RCC 7860 (cell line): ENCODE data around the gene CTDSP2.
A peak's percentile ranks its signal among the peaks of the same experiment; 100 is the strongest.
"Not testable (repeated sequence)": the region's sequence is repeated elsewhere in the genome, so short reads cannot be mapped to it uniquely, and the experiment has no call there.

Experiments
- DNase-seq: peaks from one replicate; pipeline ENCODE4 v3.0.0-alpha.2; 2015; ENCODE audit warnings: low spot score
- FAIRE-seq: peaks from 2 replicates; lab custom pipeline; 2012; peaks lifted over from hg19 to GRCh38; lab: Jason Lieb, UNC

Gene CTDSP2

GRCh38 chr12:57783861-57784260, 62.7 kb downstream of the CTDSP2 start:
- no peak for DNase-seq
- FAIRE-seq, result no peak

GRCh38 chr12:57783466-57783801, 63.1 kb downstream of the CTDSP2 start:
- FAIRE-seq (no peak), DNase-seq (no peak)

DNA sequence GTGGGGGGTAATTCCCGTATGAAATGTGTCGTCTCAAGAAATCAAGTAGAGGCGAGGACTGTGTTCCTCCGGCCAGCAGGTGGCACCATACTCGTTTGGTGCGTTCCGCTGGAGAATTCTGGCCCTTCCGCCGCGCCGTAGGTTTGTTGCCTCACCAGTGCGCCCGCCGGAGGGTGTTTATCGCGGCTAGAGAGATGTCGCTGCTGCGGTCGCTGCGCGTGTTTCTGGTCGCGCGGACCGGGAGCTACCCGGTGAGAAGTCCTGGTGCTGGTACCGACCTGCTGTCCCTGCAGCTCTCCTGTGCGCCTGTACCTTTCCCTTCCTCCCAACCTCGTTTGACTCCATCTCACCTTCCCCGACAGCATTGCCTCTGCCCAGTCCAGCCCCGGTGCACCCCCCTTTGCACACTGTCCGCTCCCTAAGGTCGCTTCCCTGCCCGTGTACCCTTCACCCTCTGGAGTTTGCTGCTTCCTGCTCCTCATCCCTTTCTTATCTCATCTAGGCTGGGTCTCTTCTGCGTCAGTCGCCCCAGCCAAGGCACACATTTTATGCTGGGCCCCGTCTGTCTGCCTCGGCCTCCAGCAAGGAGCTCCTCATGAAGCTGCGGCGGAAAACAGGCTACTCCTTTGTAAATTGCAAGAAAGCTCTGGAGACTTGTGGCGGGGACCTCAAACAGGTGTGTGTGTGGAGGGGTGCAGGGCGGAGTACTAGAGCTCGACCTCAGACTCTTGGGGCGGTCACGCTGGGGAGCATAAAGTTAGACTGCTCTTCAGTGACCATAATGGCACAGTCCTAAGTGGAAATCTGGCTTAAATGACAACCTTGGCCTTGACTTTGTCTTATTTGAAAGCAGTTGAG, 63.7 kb downstream of the CTDSP2 start, which contains the start of gene TSFM:
TSFM (plus strand) TSS at position 180 of the 858 bp plus-strand sequence; CDS start at position 195, 15 bp downstream.
- DNase-seq, result peak; percentile 80
- FAIRE-seq, result peak; percentile 20

GRCh38 chr12:57782243-57782607, 64.3 kb downstream of the CTDSP2 start:
- DNase-seq, result no peak
- FAIRE-seq, result no peak

- FAIRE-seq (no peak), DNase-seq (no peak)
These were observed 64.7 kb downstream of the CTDSP2 start for GRCh38 chr12:57781801-57782200.

GRCh38 chr12:57781244-57781643, 65.3 kb downstream of the CTDSP2 start:
- FAIRE-seq (no peak), DNase-seq (no peak)

GRCh38 chr12:57780284-57780897, 66.1 kb downstream of the CTDSP2 start:
- no peak for DNase-seq
- no peak for FAIRE-seq

DNA sequence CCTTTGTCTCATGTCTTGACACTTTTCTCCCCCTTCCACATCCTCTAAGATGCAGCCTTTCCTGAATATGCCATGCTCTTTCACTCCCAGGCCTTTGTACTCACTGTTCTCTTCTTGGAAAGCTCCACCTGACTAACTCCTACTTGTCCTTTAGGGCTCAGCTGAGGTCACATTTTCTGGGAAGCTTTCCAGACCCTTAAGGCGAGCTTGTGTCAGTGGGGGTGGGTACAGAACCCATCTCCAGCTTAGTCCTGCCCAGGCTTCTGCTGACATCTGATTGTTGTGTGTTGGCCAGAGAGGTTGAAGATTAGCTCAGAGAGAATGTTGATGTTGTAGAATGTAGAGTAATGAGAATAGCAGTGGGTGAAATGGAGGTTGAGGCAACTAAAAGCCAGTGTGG, 66.8 kb downstream of the CTDSP2 start:
- DNase-seq (peak; percentile 5), FAIRE-seq (no peak)

DNA sequence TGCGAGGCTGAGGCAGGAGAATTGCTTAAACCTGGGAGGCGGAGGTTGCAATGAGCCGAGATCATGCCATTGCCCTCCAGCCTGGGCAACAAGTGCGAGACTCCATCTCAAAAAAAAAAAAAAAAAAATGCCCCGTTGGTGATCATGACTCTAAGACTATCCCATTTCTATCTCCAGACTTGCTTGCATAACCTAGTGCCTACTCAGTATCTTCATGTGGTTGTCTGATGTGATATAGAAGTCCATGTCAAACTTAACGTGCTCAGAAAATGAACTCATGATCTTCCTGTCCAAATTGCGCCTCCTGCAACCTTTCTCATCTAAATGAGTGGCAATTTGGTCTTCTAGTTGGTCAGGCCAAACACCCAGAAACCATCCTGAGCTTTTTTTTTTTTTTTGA, 68.6 kb downstream of the CTDSP2 start:
- no peak for FAIRE-seq
- DNase-seq, result no peak

GRCh38 chr12:57777367-57777766, 69.2 kb downstream of the CTDSP2 start:
- DNase-seq (no peak), FAIRE-seq (no peak)

GRCh38 chr12:57776247-57776587, 70.3 kb downstream of the CTDSP2 start:
- FAIRE-seq (no peak), DNase-seq (no peak)

- FAIRE-seq, result no peak
- DNase-seq, result no peak
These were observed 70.8 kb downstream of the CTDSP2 start for GRCh38 chr12:57775563-57776246.

- no peak for DNase-seq
- FAIRE-seq, result no peak
These were observed 71.5 kb downstream of the CTDSP2 start for GRCh38 chr12:57775044-57775443.

DNA sequence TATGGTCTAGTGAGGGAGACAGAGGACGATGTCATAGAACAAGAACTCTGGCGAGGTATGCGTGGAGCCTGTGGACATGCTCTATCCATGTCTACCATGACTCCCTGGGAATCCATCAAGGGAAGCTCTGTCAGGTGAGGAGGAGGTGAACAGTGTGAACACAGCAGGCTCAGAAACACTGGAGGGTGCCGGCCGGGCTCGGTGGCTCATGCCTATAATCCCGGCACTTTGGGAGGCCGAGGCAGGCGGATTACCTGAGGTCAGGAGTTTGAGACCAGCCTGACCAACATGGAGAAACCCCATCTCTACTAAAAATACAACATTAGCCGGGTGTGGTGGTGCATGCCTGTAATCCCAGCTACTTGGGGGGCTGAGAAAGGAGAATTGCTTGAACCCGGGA, 71.9 kb downstream of the CTDSP2 start:
- not testable (repeated sequence) for DNase-seq, FAIRE-seq

- FAIRE-seq, result no peak
These were observed 73.9 kb downstream of the CTDSP2 start, which contains the start of gene EEF1AKMT3 for GRCh38 chr12:57772429-57773322. Gene EEF1AKMT3 (plus strand): TSS chr12:57772614. CDS start chr12:57772725, 111 bp downstream.

DNA sequence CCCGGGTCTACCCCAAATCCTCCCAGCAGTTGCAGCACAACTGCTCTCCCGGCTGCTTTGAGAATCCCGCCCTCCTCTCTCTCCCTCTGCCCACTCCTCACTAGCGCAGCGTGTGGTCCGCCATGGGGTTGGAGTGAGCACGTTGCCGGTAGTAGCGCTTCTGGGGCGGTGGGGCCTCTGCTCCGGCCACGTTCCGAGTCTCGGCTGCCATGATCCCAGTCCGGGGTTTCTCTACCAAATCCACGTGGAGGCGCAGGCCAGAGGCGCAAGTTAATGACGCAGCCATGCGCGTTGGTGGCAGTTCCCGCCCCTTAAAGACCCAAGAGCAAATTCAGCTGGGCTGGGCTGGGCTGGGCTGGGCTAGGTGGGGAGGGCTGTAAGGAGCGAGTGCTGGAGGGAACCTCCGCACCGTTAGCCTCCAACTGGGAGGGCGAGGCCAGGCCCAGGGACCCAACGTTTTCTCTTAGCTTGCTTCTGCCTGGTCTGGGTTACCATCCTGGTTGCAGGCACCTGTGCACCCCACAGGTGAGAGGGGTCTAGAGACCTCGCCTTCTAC, 74.6 kb downstream of the CTDSP2 start, which contains the start of gene METTL1:
METTL1 (minus strand) TSS at position 233 of the 556 bp plus-strand sequence; CDS start at position 211, 22 bp downstream.
- DNase-seq (peak; percentile 87), FAIRE-seq (no peak)

More at GRCh38 chr12:57772429-57773322, 73.9 kb downstream of the CTDSP2 start, which contains the start of gene EEF1AKMT3:
- peak; percentile 47 for DNase-seq

GRCh38 chr12:57771236-57771872, 75.2 kb downstream of the CTDSP2 start:
- DNase-seq, result peak; percentile 66
- no peak for FAIRE-seq

DNA sequence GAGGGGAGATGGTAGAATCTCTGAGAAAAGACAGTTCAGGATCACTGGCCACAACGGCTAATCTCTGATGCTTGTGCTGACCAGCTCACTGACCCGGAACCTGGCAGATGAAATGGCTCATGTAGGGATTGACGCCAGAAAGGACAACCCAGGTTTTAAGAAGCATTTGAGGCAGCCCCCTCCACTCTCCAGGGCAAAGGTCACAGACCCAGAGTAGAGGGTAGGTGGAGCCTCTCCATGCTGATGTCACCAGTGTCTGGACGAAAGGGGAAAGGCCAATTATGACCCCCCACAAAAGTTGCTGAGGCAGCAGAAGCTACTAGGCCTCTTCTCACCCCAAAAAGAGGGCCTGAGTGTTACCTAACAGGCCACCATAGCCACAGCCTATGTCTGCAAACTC, 75.8 kb downstream of the CTDSP2 start:
- FAIRE-seq, result no peak

More for the DNA sequence above, 75.8 kb downstream of the CTDSP2 start:
- peak; percentile 17 for DNase-seq
